Thoracic aorta (tissue), 2 donors: ENCODE data around the gene FNIP2. TPM values are rescaled to one million over a fixed set of nuclear protein-coding genes. Genes with fewer than 3 reads are reported as not detected.
A peak's percentile ranks its signal among the peaks of the same experiment; 100 is the strongest.
"Not testable (repeated sequence)": the region's sequence is repeated elsewhere in the genome, so short reads cannot be mapped to it uniquely, and the experiment has no call there.

Experiments
- ATAC-seq: fragments of 150-250 bp; one replicate; pipeline ENCODE4 v1.8.0; 2017; ENCODE audit warnings: low read depth; ENCODE audit not compliant: insufficient number of reproducible peaks, low FRiP score
- DNase-seq: peaks from one replicate; pipeline ENCODE4 v3.0.0-alpha.2; 2020; ENCODE audit warnings: low spot score
- H3K27ac ChIP-seq, 2 donors: fragments of 200-600 bp; sonication (generic); 1 replicate in 1 of 2; 2 replicates in 1 of 2; pipeline ENCODE4 v1.5.1; 2016; ENCODE audit warnings: mild to moderate bottlenecking in 2 of 2, moderate library complexity in 2 of 2
- H3K27me3 ChIP-seq: fragments of 200-600 bp; sonication (generic); replicated peaks from 2 replicates; pipeline ENCODE4 v1.6.0; 2016; ENCODE audit warnings: mild to moderate bottlenecking; ENCODE audit not compliant: insufficient read depth
- H3K36me3 ChIP-seq: fragments of 200-600 bp; sonication (generic); one replicate; pipeline ENCODE4 v1.5.1; 2016
- H3K4me1 ChIP-seq, 2 donors: fragments of 200-600 bp; sonication (generic); 1 replicate in 1 of 2; 2 replicates in 1 of 2; pipeline versions ENCODE4 v1.5.1 to v1.6.0; 2016; ENCODE audit warnings: low read depth in 2 of 2, mild to moderate bottlenecking in 1 of 2; ENCODE audit not compliant: control insufficient read depth in 1 of 2
- H3K4me3 ChIP-seq: fragments of 200-600 bp; sonication (generic); 2 replicates; pipeline ENCODE4 v1.5.1; 2016; ENCODE audit warnings: mild to moderate bottlenecking
- H3K9me3 ChIP-seq: fragments of 200-600 bp; sonication (generic); 2 replicates; pipeline ENCODE4 v1.5.1; 2016
- total RNA-seq, 2 donors: library from RNA; depleted of rRNA; stranded (reverse); fragments of >200 nt; gene quantifications; one replicate each; pipeline versions ENCODE4 v1.1.0 to v1.2.3, GENCODE V29; 2016
- TF ChIP-seq, protein P1 (sequence below): fragments of 200-600 bp; sonication (generic); IDR thresholded peaks from one replicate; pipeline ENCODE4 v1.5.1; 2019; ENCODE audit warnings: antibody characterized with exemption

Gene FNIP2
- total RNA-seq, 2 donors from 2014 or later = 47.9 to 121 TPM

DNA sequence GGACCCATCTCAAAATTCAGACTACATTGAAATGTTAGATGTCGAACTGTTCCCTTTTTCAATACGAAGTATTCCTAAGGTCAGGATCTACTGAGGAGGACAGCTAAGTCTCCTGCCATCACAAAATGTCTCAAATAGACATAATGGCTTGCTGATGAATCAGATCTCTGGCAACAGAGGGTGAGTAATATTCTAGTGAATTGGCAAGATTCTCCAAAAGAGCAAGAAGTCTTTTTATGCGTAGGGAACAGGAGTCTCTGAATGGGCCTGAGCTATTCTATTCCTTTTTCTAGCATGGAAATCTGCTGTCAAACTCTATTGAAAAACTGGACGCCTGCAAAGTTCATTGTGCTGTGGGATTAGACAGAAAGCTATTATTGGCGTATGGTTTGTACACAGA lies 145.4 kb downstream of the FNIP2 start:
- H3K36me3 ChIP-seq = no peaks in the 10 kb centered on the region
- DNase-seq (no peak), ATAC-seq (peak; percentile 51)
- peak overlapping the region; percentile 30 for H3K4me3 ChIP-seq
- H3K9me3 ChIP-seq = no peaks in the 10 kb centered on the region
- peaks cover 20 to 34% of the 10 kb centered on the region in 2 donors for H3K4me1 ChIP-seq
- TF ChIP-seq, protein P1, sequence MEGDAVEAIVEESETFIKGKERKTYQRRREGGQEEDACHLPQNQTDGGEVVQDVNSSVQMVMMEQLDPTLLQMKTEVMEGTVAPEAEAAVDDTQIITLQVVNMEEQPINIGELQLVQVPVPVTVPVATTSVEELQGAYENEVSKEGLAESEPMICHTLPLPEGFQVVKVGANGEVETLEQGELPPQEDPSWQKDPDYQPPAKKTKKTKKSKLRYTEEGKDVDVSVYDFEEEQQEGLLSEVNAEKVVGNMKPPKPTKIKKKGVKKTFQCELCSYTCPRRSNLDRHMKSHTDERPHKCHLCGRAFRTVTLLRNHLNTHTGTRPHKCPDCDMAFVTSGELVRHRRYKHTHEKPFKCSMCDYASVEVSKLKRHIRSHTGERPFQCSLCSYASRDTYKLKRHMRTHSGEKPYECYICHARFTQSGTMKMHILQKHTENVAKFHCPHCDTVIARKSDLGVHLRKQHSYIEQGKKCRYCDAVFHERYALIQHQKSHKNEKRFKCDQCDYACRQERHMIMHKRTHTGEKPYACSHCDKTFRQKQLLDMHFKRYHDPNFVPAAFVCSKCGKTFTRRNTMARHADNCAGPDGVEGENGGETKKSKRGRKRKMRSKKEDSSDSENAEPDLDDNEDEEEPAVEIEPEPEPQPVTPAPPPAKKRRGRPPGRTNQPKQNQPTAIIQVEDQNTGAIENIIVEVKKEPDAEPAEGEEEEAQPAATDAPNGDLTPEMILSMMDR = no peak
- no peaks in the 10 kb centered on the region for H3K27me3 ChIP-seq
- H3K27ac ChIP-seq = peak overlapping the region; percentile 66 to 92

DNA sequence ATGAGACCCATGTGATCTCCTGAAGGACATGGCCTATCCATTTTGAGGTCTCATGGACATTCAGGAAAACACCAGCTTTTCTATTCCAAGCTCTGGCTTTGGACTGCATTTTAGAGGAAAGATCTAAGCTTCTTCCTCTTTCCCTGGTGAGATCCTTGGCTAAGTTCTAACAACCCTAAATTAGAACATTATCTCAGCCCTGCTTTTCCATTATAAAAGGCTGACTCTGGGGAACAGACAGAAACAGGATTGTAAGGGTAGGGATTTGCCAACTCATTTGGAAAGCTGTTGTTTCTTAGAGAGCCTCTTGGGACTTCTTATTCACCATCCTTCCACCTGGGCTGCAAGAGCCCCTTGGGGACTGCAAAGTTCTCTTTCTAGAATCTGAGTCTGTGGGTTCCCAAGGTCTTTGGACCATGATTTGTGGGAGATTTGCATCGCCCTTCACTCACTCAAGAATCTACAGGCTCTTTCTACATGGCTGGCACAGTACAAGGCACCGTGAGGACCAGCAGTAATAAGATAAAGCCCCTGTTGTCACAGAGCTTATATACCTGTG lies 146.9 kb downstream of the FNIP2 start:
- peak; percentile 75 for ATAC-seq
- peak overlapping the region; percentile 66 to 92 for H3K27ac ChIP-seq
- TF ChIP-seq, protein P1 = no peak

DNA sequence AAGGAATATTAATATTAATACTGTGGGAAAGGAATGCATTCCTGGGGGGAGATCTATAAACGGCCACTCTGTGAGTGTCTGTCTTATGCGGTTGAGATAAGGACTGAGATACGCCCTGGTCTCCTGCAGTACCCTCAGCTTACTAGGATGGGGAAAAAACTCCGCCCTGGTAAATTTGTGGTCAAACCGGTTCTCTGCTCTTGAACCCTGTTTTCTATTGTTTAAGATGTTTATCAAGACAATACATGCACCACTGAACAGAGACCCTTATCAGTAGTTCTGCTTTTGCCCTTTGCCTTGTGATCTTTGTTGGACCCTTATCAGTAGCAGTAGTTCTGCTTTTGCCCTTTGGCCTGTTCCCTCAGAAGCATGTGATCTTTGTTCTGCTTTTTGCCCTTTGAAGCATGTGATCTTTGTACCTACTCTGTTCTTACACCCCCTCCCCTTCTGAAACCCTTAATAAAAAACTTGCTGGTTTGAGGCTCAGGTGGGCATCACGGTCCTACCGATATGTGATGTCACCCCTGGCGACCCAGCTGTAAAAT lies 151.7 kb downstream of the FNIP2 start:
- not testable (repeated sequence) for H3K36me3 ChIP-seq, ATAC-seq, H3K27ac ChIP-seq

More for the DNA sequence above, 146.9 kb downstream of the FNIP2 start:
- DNase-seq = no peak
- H3K4me3 ChIP-seq = no peak overlapping the region
- H3K4me1 ChIP-seq = peaks cover 20 to 34% of the 10 kb centered on the region in 2 donors
- H3K9me3 ChIP-seq = no peaks in the 10 kb centered on the region
- H3K27me3 ChIP-seq = no peaks in the 10 kb centered on the region
- H3K36me3 ChIP-seq = no peaks in the 10 kb centered on the region

GRCh38 chr4:158927774-158928173 lies 158.9 kb downstream of the FNIP2 start:
- H3K4me1 ChIP-seq, H3K27ac ChIP-seq, H3K27me3 ChIP-seq, H3K4me3 ChIP-seq, H3K36me3 ChIP-seq, ATAC-seq, DNase-seq, H3K9me3 ChIP-seq: not testable (repeated sequence)

More for the DNA sequence above, 151.7 kb downstream of the FNIP2 start:
- not testable (repeated sequence) for H3K9me3 ChIP-seq, H3K4me3 ChIP-seq, H3K27me3 ChIP-seq, DNase-seq
- H3K4me1 ChIP-seq = peaks cover 5 to 13% of the 10 kb centered on the region in 2 donors

GRCh38 chr4:158929939-158930638 lies 161.3 kb downstream of the FNIP2 start:
- TF ChIP-seq, protein P1 = no peak
- DNase-seq (no peak), ATAC-seq (no peak)
- H3K4me1 ChIP-seq = peaks cover 0 to 7% of the 10 kb centered on the region in 2 donors
- H3K27ac ChIP-seq = no peak overlapping the region
- no peaks in the 10 kb centered on the region for H3K36me3 ChIP-seq
- no peaks in the 10 kb centered on the region for H3K27me3 ChIP-seq
- H3K9me3 ChIP-seq = no peaks in the 10 kb centered on the region
- peak overlapping the region; percentile 23 for H3K4me3 ChIP-seq

DNA sequence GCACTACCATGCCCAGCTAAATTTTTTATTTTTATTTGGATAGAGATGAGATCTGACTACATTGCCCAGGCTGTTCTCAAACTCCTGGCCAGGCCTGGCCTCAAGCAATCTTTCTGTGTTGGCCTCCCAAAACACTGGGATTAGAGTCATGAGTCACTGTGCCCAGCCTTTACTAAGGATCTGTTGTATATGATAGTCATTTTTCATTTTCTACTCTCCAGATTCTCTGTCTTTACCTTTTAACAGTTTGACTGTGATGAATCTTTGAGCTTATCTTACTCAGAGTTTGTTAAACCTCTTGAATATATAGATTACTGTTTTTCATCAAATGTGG lies 161.8 kb downstream of the FNIP2 start:
- TF ChIP-seq, protein P1 = no peak
- Histone ChIP-seq H3K4me1 (peaks cover 0 to 7% of the 10 kb centered on the region in 2 donors), H3K4me3 (no peak overlapping the region), H3K36me3 (no peaks in the 10 kb centered on the region), H3K27ac (no peak overlapping the region), H3K9me3 (no peaks in the 10 kb centered on the region), H3K27me3 (no peaks in the 10 kb centered on the region)
- DNase-seq (no peak), ATAC-seq (no peak)
